Ovary (tissue), 9 donors: ENCODE results near the gene GPR142. TPM values are rescaled to one million over a fixed set of nuclear protein-coding genes. Genes with fewer than 3 reads are reported as not detected.

ENCODE experiments used
- DNase-seq, 5 donors: peaks; one replicate each; pipeline ENCODE4 v3.0.0-alpha.2; 2019 to 2020
- H3K27ac ChIP-seq, 2 donors: fragments of 200-600 bp; one replicate each; pipeline versions ENCODE4 v1.5.1 to v1.8.0; 2019 to 2022
- H3K27me3 ChIP-seq: fragments of 200-600 bp; one replicate; pipeline ENCODE4 v1.8.0; 2022
- H3K36me3 ChIP-seq: fragments of 200-600 bp; sonication (generic); one replicate; pipeline ENCODE4 v1.5.1; 2019
- H3K4me1 ChIP-seq: one replicate; pipeline ENCODE4 v1.8.1; 2013; ENCODE audit warnings: mild to moderate bottlenecking, moderate library complexity; ENCODE audit not compliant: insufficient read depth
- H3K4me3 ChIP-seq: fragments of 200-600 bp; sonication (generic); one replicate; pipeline ENCODE4 v1.5.1; 2017
- H3K9me3 ChIP-seq, 2 donors: fragments of 200-600 bp in 1 of 2; sonication (generic) in 1 of 2; one replicate each; pipeline versions ENCODE4 v1.5.1 to v1.8.1; 2013 to 2019; ENCODE audit warnings: mild to moderate bottlenecking in 1 of 2, moderate library complexity in 1 of 2
- CTCF ChIP-seq, 3 donors: fragments of 450-650 bp in 2 of 3; fragments of 200-600 bp in 1 of 3; IDR thresholded peaks; one replicate each; pipeline versions ENCODE4 v1.5.1 to v1.8.0; 2016 to 2022; ENCODE audit warnings: antibody characterized with exemption in 3 of 3, mild to moderate bottlenecking in 1 of 3
- EP300 ChIP-seq: sonication (generic); formaldehyde crosslinking; IDR thresholded peaks from one replicate; pipeline ENCODE4 v1.6.1; 2017; ENCODE audit warnings: antibody characterized with exemption
- POLR2A ChIP-seq: fragments of 450-650 bp; IDR thresholded peaks from one replicate; pipeline ENCODE4 v1.6.1; 2017; ENCODE audit warnings: antibody characterized with exemption, mild to moderate bottlenecking, moderate library complexity
- WGBS, 3 donors: extraction: QIAGEN DNeasy Blood & Tissue Kit in 1 of 3; methylation state at CpG; one replicate each; pipeline versions ENCODE4 v1.1.5 to v1.1.7; 2013 to 2017; 5-methylcytosine and 5-hydroxymethylcytosine counted together
- intact Hi-C, 4 donors: fragments of 100-400 bp; cut with DNase I; formaldehyde crosslinking; loops; one replicate each; pipeline versions ENCODE4 v1.11.0 to v1.15.1; 2022 to 2023
- polyA plus RNA-seq, 2 donors: library from polyadenylated mRNA; stranded (reverse); fragments of 200-250 nt in 1 of 2; fragments of 350-450 nt in 1 of 2; fragmentation: Illumina TruSeq in 1 of 2; extraction: RNeasy Lipid Tissue Mini Kit (QIAGEN cat#74804) in 1 of 2; gene quantifications; one replicate each; pipeline ENCODE4 v1.2.3, GENCODE V29; 2013 to 2014
- total RNA-seq, 7 donors: library from RNA; depleted of rRNA in 2 of 7; stranded (reverse); fragments of >200 nt in 2 of 7; fragmentation: NEBNext Ultra II Directional in 3 of 7; extraction: Animal tissue kit (Norgen Biotek cat#: 25700) in 3 of 7; gene quantifications; one replicate each; pipeline versions ENCODE4 v1.1.0 to v1.2.4, GENCODE V29; 2016 to 2023
- donor health status: DM: no; HTN: no; CAD: no; lungs with moderate emphysema.
- donor health status: DM: no; HTN: no; CAD: no.
- donor health status: Bipolar disorder and iron deficiency.
- donor health status: DM: yes; HTN: yes; CAD: no.
- donor health status: DM: no; HTN: no; CAD: no.
- donor health status: DM: yes; HTN: yes; CAD: no.

GPR142 gene
- total and polyA plus RNA-seq, 9 donors: 0.05 to 0.25 TPM; not detected in 7

GRCh38 chr17:74350486-74350885 is 16.8 kb upstream of the GPR142 start:
- 77 to 83% (median 82%) methylated on average over 20 of the region's 20 CpGs for WGBS, 3 donors
- no peak overlapping the region for H3K27ac ChIP-seq
- TF ChIP-seq CTCF (IDR thresholded peaks at IDR 0.05) (no peak), POLR2A (no peak), EP300 (no peak)
- no peaks in the 10 kb centered on the region for H3K9me3 ChIP-seq
- H3K4me3 ChIP-seq: no peak overlapping the region
- H3K36me3 ChIP-seq: no peaks in the 10 kb centered on the region
- no peak for DNase-seq
- no peaks in the 10 kb centered on the region for H3K4me1 ChIP-seq
- intact Hi-C loops: loop anchor here in 1 of 4 donors (10.0 kb wide), 1 partner anchor 136 kb away; the partner anchor contains the start of gene TTYH2
- no peaks in the 10 kb centered on the region for H3K27me3 ChIP-seq

DNA sequence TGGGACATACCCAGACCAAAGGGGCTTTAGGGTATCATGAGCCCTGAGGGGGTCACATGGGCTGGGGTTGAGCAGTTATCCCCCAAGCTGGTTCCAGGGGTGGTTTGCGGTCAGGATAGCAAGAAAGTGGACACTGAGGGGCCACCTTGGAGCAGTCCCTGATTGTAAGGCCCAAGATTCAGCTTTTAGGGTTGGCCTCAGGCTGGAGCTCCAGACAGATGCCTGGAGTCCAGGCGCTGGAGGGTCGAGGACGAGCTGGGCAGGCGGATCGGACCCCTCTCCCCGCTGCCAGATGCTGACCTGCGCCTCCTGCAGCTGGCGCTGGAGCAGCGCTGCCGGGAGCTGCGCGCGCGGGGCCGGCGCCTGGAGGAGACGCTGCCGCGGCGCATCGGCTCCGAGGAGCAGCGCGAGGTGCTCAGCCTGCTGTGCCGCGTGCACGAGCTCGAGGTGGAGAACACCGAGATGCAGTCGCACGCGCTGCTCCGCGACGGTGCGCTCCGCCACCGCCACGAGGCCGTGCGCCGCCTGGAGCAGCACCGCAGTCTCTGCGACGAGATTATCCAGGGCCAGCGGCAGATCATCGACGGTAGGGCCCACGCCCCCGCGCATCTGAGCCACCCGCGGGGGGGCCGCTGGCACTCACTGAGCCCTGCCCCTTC is 15.6 kb upstream of the GPR142 start:
- intact Hi-C loops: loop anchor here in 1 of 4 donors (10.0 kb wide), 1 partner anchor 137 kb away; the partner anchor contains the start of gene TTYH2
- no peak overlapping the region for H3K27ac ChIP-seq

DNA sequence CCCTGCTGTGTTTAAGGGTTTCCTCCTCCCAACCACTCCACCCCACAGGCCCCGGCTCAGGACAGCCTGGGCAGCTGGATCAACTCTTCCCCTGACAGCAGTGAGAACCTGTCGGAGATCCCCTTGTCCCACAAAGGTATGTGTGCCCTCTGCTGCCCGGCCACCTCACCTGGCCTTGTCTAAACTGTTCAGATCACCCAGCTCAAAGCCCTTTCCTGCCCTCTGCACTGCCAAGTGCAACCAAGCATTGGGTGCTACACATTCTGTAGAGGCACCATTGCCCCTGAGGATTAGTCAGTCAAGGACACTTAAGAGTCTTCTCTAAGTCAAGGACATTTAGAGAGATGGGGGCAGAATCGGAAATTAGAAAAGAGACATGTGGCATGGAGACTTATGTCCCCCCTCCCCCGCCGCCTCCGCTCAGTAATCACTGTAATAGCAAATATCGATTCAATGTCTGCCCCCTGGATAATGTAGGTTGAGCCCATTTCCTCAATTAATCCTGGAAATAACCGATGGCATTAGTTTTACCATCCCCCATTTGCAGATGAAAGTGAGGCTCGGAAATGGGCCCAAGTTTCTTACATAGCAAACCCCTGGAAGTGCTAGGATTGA is 13.8 kb upstream of the GPR142 start:
- no peaks in the 10 kb centered on the region for H3K27me3 ChIP-seq
- no peaks in the 10 kb centered on the region for H3K4me1 ChIP-seq
- TF ChIP-seq POLR2A (no peak), CTCF (IDR thresholded peaks at IDR 0.05) (no peak), EP300 (no peak)
- intact Hi-C loops: loop anchor here in 1 of 4 donors (10.0 kb wide), 1 partner anchor 139 kb away; the partner anchor contains the start of gene TTYH2
- H3K27ac ChIP-seq: no peak overlapping the region
- no peak for DNase-seq
- H3K36me3 ChIP-seq: no peaks in the 10 kb centered on the region
- WGBS, 3 donors: 62 to 70% (median 67%) methylated on average over 10 of the region's 10 CpGs
- H3K9me3 ChIP-seq: no peaks in the 10 kb centered on the region
- no peak overlapping the region for H3K4me3 ChIP-seq

More for the DNA sequence above, 15.6 kb upstream of the GPR142 start:
- TF ChIP-seq EP300 (no peak), POLR2A (no peak), CTCF (IDR thresholded peaks at IDR 0.05) (no peak)
- H3K4me1 ChIP-seq: no peaks in the 10 kb centered on the region
- no peak overlapping the region for H3K4me3 ChIP-seq
- WGBS, 3 donors: 9 to 18% (median 10%) methylated on average over 44 to 55 of the region's 55 CpGs
- DNase-seq: no peak
- no peaks in the 10 kb centered on the region for H3K36me3 ChIP-seq
- no peaks in the 10 kb centered on the region for H3K27me3 ChIP-seq
- H3K9me3 ChIP-seq: no peaks in the 10 kb centered on the region

DNA sequence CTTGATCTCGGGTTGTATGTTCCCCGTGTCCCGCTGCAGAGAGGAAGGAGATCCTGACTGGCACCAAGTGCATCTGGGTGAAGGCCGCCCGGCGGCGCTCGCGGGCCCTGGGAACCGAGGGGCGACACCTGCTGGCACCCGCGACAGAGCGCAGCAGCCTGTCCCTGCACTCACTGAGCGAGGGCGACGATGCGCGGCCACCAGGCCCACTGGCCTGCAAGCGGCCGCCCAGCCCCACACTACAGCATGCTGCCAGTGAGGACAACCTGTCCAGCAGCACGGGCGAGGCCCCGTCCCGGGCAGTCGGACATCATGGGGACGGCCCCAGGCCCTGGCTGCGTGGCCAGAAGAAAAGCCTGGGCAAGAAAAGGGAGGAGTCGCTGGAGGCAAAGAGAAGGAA is 13.2 kb upstream of the GPR142 start:
- no peaks in the 10 kb centered on the region for H3K27me3 ChIP-seq
- H3K4me3 ChIP-seq: no peak overlapping the region
- H3K9me3 ChIP-seq: no peaks in the 10 kb centered on the region
- DNase-seq: no peak
- H3K27ac ChIP-seq: no peak overlapping the region
- no peaks in the 10 kb centered on the region for H3K4me1 ChIP-seq
- intact Hi-C loops: loop anchor here in 1 of 4 donors (10.0 kb wide), 1 partner anchor 139 kb away; the partner anchor contains the start of gene TTYH2
- no peaks in the 10 kb centered on the region for H3K36me3 ChIP-seq
- TF ChIP-seq POLR2A: no peak
- TF ChIP-seq CTCF (IDR thresholded peaks at IDR 0.05): no peak
- TF ChIP-seq EP300: no peak
- WGBS, 3 donors: 23 to 40% (median 37%) methylated on average over 11 to 29 of the region's 29 CpGs
